Measurements from ENCODE around the gene POU6F2.
"Not testable (repeated sequence)": the region's sequence is repeated elsewhere in the genome, so short reads cannot be mapped to it uniquely, and the experiment has no call there.

POU6F2 gene

DNA sequence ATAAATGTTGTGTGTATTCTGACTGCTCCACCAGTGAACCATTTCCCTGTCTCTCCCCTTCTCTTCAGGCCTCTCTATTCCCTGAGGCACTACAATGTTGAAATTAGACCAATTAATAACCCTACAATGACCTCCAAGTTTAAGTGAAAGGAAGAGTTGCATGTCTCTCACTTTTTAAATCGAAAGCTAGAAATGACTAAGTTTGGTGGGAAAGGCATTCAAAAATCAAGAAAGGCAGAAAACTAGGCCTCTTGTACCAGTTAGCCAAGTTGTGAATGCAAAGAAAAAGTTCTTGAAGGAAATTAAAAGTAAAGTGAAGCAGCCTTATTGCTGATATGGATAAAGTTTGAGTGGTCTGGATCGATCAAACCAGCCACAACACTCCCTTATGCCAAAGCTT lies 390.2 kb downstream of the POU6F2 start:
- TF ChIP-seq, protein P1, sequence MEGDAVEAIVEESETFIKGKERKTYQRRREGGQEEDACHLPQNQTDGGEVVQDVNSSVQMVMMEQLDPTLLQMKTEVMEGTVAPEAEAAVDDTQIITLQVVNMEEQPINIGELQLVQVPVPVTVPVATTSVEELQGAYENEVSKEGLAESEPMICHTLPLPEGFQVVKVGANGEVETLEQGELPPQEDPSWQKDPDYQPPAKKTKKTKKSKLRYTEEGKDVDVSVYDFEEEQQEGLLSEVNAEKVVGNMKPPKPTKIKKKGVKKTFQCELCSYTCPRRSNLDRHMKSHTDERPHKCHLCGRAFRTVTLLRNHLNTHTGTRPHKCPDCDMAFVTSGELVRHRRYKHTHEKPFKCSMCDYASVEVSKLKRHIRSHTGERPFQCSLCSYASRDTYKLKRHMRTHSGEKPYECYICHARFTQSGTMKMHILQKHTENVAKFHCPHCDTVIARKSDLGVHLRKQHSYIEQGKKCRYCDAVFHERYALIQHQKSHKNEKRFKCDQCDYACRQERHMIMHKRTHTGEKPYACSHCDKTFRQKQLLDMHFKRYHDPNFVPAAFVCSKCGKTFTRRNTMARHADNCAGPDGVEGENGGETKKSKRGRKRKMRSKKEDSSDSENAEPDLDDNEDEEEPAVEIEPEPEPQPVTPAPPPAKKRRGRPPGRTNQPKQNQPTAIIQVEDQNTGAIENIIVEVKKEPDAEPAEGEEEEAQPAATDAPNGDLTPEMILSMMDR (conservative IDR thresholded peaks at IDR 0.05; ENCODE audit: low read depth, low read length), result no peak
- DNase-seq (ENCODE audit: low read depth), result no peak
- no peak overlapping the region for H3K4me3 ChIP-seq (ENCODE audit: low read depth, low read length)

DNA sequence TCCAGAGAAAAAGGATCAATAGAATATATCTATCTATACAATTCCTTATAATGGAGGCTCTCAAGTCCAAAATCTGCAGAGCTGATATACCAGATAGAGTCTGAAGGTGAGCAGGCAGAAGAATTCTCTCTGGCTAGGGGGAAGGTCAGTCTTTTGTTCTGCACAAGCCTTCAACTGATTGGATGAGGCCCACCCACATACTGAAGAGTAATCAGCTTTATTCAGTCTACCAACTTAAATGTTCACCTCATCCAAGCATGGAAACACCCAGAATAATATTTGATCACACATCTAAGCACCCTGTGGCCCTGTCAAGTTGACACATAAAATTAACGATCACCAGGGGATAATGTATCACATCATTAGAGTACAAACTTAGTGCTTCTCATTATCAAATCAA lies 394.7 kb downstream of the POU6F2 start:
- TF ChIP-seq, protein P1 (conservative IDR thresholded peaks at IDR 0.05; ENCODE audit: low read depth, low read length), result no peak

DNA sequence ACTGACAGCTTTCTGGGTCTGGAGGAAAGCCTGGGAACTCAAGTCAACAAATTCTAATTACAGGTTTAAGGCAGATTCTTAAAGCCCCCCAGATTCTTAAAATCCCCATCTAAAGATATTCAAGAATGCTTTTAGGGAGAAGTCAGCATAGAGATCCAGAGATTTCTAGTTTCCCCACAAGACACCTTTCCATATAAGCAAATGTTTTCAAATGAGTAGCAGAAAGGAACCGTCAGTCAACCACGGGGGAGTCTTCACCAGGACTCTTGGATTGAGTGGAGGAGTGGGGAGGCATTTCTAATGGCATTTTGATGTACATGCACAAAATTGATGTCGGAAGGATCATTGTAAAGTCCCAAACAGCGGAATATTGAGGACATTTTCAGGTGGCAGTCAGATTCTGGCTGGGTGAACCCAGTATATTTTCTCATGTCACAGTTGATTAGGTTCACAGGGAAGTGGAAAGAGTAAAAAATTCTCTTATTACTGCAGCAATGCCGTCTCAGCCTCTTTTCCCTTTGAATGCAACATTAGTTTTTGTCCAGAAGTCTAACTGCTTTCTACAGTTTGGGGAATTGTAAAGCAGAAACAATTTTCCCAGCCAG lies 396.8 kb downstream of the POU6F2 start:
- no peak overlapping the region for H3K4me3 ChIP-seq (ENCODE audit: low read depth, low read length)
- TF ChIP-seq, protein P1 (conservative IDR thresholded peaks at IDR 0.05; ENCODE audit: low read depth, low read length), result no peak
- no peak for DNase-seq (ENCODE audit: low read depth)

More for the DNA sequence above, 394.7 kb downstream of the POU6F2 start:
- DNase-seq (ENCODE audit: low read depth), result no peak
- no peak overlapping the region for H3K4me3 ChIP-seq (ENCODE audit: low read depth, low read length)

DNA sequence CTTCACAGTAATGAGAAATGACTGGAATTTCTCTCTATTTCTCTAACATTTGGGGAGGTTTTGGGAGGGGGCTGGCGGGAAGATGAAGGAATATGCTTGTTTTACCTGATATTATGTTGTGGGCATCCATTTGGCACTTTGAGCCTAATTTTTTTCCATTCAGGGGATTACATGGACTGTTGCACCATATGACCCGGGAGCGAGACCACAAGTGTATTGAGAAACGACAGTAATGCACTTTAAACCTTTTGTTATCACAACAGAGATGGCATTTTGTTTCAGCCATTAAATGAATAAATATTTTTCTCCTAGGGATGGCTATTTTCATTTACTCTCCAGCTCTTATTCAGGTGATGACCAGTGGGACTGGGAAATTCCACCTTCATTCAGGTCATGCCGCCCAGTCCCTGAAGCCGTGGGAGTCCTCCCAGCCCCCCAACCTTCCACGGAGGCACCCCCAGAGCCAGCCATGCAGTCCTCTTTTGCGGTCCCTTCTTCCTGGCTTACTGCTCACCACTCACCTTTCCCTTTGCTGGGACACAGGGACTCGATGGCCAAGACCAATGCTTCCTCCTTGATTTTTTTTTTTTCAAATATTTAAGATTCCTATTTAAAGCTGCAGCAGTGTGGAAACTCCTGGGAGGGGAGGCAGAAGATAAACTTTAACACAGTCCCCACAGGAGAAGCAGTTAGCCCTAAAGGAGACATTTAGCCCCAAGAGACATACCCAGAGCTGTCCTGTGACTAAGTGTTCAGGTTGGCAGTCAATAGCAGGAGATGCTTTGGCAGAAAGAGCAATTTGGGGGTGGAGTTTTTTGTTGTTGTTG lies 397.6 kb downstream of the POU6F2 start:
- H3K4me3 ChIP-seq (ENCODE audit: low read depth, low read length), result no peak overlapping the region
- no peak for DNase-seq (ENCODE audit: low read depth)
- TF ChIP-seq, protein P1 (conservative IDR thresholded peaks at IDR 0.05; ENCODE audit: low read depth, low read length), result no peak

DNA sequence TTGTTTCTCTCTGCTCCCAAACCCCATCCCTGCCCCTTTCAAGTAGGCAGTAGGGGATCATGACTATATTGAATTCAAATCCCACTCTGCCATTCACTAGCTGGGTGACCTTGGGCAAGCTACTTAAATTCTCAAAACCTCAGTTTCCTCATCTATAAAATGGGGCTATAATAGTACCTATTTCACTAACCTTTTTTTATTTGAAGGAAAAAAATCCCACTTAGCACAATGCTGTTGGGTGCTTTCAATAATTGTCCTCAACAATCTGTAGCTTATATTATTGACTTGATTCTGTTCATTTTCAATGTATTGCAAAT lies 398.1 kb downstream of the POU6F2 start:
- TF ChIP-seq, protein P1 (conservative IDR thresholded peaks at IDR 0.05; ENCODE audit: low read depth, low read length), result no peak
- no peak overlapping the region for H3K4me3 ChIP-seq (ENCODE audit: low read depth, low read length)
- no peak for DNase-seq (ENCODE audit: low read depth)

DNA sequence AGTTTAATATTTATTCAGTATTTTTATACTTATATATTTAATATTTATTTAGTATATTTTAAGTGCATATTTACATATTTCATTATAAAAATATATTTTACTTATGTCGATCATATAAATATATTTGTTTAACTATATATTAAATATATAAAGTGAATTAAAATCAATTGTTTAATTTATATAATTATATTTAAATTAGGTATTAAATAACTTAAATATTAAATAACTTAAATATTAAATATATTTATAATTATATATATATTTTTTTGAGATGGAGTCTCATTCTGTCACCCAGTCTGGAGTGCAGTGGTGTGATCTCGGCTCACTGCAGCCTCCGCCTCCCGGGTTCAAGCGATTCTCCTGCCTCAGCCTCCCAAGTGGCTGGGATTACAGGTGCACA lies 399.2 kb downstream of the POU6F2 start:
- not testable (repeated sequence) for DNase-seq (ENCODE audit: low read depth); H3K4me3 ChIP-seq (ENCODE audit: low read depth, low read length)

DNA sequence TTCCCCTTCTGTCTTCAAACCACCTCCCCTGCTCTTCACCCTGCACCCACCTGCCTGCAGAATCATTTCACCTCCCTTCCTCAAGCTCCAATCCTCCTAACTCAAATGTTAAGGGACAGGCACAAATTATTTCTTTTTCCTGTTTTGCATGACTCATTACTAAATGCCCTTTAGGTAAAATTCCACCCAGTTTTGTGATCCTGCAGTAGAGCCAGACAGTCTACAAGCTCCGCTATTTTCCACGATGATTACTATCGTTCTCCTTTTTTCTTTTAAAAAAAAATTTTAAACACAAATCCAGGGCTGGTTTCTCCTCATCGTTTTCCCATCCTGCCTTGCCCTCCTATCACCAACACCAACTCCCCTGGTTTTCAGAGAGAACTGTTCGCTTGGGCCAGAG lies 401.7 kb downstream of the POU6F2 start:
- TF ChIP-seq, protein P1 (conservative IDR thresholded peaks at IDR 0.05; ENCODE audit: low read depth, low read length), result no peak
- DNase-seq (ENCODE audit: low read depth), result no peak
- no peak overlapping the region for H3K4me3 ChIP-seq (ENCODE audit: low read depth, low read length)

Measured in choroid plexus epithelial cell (primary cell).